ENCODE measurements around the gene CEP72. TPM values are rescaled to one million over a fixed set of nuclear protein-coding genes. Genes with fewer than 3 reads are reported as not detected.

The CEP72 gene
- polyA plus RNA-seq, 4 donors, result 7.2 to 10.7 (median 8.9) TPM

DNA sequence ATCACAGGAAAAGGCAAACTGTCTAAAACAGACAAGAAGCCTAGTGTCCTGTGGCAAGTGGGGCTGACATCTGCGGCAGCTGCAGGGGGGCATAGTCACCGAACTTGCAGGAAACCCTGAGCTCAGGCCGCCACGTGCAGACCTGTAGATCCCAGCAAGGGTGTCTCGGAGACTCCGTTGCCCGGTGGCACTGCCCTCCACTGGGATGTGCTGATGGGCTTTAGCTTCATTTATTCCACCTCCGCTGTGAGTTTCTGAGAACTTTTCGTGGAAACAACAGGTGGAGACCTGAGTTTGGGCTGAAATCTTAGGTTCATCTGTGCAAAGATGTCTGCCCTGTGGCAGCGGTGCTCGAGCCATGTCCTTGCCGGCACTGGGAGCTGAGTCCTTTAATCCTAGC, 22.1 kb downstream of the CEP72 start:
- DNase-seq (ENCODE audit: low read depth in 4 of 4, low spot score in 3 of 4), result no peak

DNA sequence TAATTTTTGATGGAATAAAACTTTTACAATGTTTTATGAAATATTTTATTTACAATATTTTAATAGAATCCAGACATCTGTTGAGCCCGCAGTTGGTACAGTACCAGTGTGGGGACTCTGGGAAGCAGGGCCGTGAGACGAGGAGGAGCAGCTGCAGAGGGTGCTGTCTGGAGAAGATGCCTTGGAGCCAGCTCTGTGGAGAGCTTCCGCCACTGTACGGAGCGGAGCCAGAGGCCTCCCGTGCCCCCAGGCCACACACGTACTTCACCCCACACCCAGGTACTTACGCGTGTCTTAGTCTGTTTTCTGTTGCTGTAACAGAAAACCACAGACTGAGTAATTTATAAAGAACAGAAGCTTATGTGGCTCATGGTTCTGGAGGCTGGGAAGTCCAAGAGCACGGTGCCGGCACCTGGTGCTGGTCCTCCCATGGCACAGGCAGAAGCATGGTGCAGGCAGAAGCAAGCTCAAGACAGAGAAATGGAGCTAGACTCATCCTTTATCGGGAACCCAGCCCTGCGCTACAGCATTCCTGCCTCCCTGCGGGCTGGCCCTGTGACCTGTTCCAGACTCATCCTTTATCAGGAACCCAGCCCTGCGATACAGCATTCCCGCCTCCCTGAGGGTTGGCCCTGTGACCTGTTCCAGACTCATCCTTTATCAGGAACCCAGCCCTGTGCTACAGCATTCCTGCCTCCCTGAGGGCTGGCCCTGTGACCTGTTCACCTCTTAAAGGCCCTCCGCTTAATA, 23.3 kb downstream of the CEP72 start:
- no peak for DNase-seq (ENCODE audit: low read depth in 4 of 4, low spot score in 3 of 4)

DNA sequence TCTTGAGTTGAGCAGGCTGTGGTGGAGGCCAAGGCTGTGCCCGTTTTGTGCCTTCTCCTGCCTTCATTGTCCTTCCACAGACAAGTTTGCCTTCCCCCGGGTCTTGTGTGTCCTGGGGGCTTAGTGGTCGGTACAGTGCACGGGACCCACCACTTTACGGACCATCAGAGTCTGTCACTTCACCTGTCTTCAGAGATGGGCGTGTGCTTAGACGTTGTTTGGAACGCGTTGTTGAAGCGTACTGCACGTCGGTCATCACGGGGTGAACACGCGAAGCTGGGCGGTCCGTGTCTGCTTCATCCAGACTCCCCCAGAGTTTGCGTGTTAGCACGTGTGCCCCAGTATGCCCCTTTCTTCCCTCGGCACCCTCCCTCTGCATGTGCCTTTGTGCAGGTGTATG, 24.8 kb downstream of the CEP72 start:
- no peak for DNase-seq (ENCODE audit: low read depth in 4 of 4, low spot score in 3 of 4)

DNA sequence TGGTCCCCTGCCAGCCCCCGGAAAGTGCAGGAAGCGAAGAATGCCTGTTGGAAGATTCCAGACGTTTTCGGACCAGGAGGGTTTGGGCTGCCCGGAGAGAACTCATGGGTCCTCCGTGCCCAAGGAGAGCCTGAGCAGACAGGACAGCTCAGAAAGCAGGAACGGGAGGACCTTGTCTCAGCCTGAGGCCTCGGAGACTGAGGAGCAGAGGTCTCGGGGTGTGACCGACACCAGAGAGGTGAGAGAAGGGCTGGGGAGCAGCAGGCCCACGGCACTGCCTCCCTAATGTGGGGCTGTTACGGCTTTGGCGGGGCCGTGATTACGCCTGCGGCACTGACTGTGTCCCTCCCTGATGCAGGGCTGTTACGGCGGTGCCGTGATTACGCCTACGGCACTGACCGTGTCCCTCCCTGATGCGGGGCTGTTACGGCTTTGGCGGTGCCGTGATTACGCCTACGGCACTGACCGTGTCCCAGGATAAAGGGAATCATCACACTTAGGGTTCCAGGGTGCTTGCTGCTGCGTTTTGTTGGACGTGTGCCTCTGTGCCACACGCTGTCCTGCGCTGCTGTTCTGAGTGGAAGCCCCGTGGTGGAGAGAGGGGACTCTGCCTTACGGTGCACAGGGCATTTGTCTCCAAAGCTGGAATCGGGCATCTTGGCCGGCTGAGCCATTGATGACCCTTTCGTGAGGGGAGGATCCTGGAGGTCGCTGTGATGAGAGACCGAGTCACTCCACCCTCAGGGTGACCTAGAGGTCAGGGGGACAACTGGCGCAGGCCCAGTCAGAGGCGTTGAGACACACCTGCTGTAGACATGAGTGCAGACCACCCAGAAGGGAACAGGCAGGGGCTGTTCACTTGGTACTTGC, 25.7 kb downstream of the CEP72 start:
- no peak for DNase-seq (ENCODE audit: low read depth in 4 of 4, low spot score in 3 of 4)

DNA sequence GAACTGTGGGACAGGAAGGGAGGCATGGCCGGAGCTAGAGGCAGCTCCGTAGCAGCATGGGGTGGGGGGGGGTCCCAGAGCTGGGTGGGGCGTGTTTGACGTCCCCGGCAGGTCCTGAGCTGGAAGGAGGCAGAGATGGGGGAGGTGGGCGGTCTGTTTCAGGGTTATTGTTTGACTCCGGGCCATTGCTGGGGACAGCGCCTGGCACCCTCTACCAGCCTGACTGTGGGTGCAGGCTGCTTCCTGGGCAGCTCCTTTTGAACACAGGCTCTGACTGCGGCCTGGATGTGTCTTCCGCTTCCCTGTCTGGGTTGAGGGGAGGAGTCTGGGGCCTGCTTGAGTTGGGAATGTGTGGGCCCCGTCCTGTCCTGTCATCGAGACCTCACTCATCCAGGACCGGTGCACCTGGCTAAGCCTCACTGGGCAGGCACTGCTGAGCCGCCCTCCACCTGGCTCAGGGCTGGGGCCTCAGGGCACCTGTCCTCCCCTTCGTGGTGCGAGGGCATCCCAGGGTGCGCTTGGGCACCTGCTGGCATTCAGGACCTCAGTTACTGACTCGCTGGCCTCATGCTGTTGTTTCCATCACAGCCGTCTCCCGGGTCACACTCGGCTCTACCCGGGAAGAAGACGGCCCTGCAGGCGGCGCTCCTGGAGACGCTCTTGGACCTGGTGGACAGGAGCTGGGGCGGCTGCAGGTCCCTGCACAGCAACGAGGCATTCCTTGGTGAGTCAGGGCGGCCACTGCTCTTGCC, 26.5 kb downstream of the CEP72 start:
- DNase-seq (ENCODE audit: low read depth in 4 of 4, low spot score in 3 of 4), result no peak

DNA sequence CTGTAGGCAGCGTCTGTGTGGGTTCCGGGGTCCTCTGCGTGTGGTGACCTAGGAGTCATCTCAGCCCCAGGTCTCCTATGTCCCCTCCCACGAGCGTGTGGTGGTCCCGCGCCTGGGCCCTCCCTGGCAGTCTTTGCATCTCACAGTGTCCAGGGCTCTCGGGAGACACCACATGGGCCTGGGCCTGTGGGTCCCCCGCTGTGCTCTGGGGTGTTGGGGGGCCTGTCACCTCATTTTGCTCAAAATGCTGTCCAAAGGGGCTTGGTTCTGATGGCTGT, 27.1 kb downstream of the CEP72 start:
- no peak for DNase-seq (ENCODE audit: low read depth in 4 of 4, low spot score in 3 of 4)

DNA sequence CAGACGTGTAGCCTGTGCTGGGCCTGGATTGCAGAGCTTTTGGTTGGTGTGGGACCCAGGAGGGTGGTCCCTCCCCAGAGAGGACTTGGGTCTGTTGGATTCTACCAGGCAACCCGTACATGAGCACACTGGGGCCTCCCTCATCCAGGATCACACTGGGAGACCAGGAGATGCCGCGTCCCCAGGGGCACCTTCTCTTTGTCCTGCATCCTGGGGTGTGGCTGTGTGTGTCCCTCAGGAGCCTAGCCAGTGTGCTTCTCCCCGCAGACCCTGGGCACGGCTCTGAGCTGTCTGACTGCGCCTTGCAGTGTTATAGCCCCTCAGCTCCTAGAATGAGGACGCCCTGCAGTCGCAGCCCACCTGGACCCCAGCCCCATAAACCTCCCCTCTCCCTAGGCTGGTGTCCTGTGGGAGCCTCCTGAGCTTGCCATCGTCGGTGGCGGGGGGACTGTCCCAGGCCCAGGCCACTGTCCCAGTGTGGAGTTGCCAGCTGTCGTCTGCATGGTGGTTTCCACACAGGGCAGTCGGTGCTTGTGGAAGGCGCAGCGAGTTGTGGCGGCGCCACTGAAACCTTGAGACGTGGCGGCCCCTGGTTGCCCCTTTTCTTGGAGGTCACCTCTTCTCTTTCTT, 27.6 kb downstream of the CEP72 start:
- DNase-seq (ENCODE audit: low read depth in 4 of 4, low spot score in 3 of 4), result no peak

DNA sequence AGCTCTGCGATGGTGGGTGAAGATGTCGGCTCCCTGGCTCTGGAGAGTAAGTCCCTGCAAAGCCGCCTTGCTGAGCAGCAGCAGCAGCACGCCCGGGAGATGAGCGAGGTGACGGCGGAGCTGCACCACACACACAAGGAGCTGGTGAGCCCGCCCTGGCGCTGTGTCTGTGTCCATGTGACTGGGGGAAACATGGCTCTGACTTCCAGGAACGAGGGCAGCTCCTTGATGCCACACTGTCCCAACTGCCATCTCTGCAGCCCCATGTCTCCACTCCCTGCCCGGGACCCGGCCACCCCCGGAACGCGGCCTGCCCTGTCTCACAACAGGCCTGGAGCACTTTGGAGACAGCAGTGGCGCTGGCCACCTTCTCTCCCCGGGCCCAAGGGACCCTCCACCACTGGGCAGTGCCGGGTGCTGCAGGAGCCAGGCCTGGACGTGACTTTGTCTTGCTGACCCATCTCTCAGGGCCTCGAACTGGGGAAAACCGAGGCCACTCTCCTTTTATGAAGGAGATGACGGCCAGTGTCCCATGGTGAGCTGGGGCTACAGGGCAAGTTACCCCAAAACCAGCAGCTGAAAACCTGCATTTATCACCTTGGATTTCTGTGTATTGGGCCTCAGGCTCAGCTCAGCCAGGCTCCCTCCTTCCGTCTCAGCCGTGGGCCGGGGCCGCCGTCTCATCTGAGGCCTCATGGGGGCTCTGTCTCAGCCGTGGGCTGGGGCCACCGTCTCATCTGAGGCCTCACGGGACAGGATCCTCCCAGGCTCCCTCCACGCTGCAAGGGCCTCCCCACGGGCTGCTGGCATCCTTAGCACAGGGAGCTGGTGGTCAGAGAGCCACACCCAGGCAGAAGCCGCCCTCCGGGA, 28.6 kb downstream of the CEP72 start:
- DNase-seq (ENCODE audit: low read depth in 4 of 4, low spot score in 3 of 4), result no peak

- DNase-seq (ENCODE audit: low read depth in 4 of 4, low spot score in 3 of 4), result no peak
These were observed 29.2 kb downstream of the CEP72 start for GRCh38 chr5:641331-641765.

GRCh38 chr5:642481-642880, 30.3 kb downstream of the CEP72 start:
- DNase-seq (ENCODE audit: low read depth in 4 of 4, low spot score in 3 of 4), result no peak

DNA sequence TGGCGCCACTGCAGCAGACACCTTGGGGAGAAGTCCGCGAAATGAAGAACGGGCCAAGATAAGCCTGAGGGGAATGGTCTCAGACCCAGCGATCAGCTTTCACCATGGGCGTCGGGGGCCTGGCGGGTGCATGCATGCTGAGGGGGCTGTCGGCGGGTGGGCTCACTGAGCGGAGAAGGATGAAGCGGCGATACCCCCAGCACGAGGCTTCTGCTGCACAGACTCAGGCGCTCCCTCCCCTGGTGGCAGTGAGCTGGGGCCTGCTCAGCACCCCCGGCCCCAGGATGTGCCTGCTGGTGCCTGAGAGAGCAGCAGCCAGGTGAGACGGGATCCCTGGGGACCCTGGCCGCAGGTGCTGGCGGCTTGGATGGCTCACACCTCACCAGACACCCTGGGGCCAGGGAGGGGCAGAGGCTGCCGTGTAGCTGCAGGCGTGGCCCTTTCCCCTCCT, 31.2 kb downstream of the CEP72 start:
- no peak for DNase-seq (ENCODE audit: low read depth in 4 of 4, low spot score in 3 of 4)

DNA sequence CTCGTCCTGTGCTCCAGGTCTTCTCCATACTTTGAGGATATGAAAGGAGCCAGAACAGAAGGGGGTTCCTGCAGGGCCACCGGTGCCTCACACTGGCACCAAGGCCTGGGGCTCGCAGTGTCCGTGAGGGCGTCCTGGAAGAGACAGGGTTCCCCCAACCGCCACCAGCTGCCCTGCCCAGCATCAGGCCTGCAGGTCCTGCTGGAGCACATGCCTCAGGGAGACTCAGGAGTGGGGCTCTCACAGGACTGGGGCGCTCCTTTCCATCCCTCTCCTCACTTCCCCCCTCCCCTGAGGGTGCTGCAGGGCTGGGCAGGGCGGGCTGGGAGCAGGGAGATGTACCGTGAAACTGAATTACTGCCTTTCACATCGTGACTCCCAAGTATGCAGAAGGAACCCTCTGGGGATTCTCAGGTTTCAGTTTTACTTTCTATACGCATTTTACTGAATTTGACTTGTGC, 31.7 kb downstream of the CEP72 start:
- peak in 3 of 4 donors; percentile 4 to 13 (median 10) for DNase-seq (ENCODE audit: low read depth in 4 of 4, low spot score in 3 of 4)

- no peak for DNase-seq (ENCODE audit: low read depth in 4 of 4, low spot score in 3 of 4)
These were observed 32.4 kb downstream of the CEP72 start for GRCh38 chr5:644509-644908.

- no peak for DNase-seq (ENCODE audit: low read depth in 4 of 4, low spot score in 3 of 4)
These were observed 32.8 kb downstream of the CEP72 start for GRCh38 chr5:644971-645370.

- DNase-seq (ENCODE audit: low read depth in 4 of 4, low spot score in 3 of 4), result no peak
These were observed 33.3 kb downstream of the CEP72 start for GRCh38 chr5:645421-645820.

- no peak for DNase-seq (ENCODE audit: low read depth in 4 of 4, low spot score in 3 of 4)
These were observed 34.5 kb downstream of the CEP72 start for GRCh38 chr5:646396-647201.

DNA sequence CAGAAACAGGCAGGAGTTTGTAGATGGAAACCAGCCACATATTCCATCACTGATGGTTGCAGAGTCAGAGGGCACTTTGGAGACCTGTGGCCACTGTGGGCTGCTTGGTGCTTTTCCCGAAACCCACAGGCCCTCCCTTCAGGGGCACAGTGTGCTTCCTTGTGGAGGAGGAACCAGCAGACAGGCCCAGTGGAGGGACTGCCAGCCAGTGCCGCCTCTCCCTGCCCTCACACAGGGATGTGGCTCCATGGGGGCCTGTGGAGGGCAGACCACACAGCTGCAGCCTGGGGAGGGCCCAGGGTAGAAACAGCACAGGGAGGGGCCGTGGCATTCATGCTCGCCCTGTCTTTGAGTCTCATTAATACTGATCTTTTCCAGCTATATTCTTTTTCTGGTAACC, 35.2 kb downstream of the CEP72 start:
- no peak for DNase-seq (ENCODE audit: low read depth in 4 of 4, low spot score in 3 of 4)

GRCh38 chr5:647727-648126, 35.6 kb downstream of the CEP72 start:
- DNase-seq (ENCODE audit: low read depth in 4 of 4, low spot score in 3 of 4), result no peak
